HG03571 (cell line): ENCODE data around the gene GLMN.

Source experiments
- ATAC-seq: cut with Tn5 transposase; IDR thresholded peaks from one replicate; pipeline ENCODE4 v1.9.1; 2021; ENCODE audit not compliant: unreplicated experiment

Gene GLMN

DNA sequence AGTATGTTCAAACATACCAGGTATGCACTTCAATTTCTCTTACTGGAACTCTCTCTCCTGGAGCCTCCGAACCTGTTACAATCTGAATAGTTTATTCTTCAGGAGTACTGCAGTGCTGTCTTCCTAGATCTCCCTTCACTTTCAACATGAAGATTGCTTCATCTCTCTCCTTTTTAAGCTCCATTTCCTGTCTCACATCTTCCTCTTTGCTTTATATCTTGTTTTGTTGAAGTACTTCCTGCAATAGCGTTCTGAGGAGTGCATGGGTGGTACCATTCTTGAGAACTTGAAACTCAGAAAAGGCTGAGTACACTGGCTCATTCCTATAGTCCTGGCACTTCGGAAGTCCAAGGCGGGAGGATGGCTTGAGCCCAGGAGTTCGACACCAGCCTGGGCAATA lies 96.8 kb downstream of the GLMN start:
- ATAC-seq, result no peak
